Measurements from ENCODE around the gene ZBTB20.

DNA sequence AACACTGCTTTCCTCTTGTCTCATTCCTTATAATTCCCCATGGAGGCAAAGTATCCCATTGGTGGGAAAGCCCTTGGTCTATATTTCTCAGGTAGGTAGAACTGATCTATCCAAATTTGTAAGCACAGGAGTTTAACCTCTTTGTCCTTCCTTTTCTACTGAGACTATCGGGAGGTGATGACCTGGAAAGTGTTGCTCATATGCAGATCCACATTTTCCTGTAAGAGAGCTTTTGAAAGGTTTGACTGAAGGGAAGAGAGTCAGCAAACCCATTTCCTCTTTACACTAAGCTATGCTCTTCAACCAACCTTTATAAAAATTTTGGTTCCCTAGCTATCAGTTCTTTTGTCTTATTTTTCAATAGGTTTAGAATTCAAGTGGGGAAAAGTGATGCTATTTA is 652.6 kb downstream of the ZBTB20 start:
- TF ChIP-seq, protein P1, sequence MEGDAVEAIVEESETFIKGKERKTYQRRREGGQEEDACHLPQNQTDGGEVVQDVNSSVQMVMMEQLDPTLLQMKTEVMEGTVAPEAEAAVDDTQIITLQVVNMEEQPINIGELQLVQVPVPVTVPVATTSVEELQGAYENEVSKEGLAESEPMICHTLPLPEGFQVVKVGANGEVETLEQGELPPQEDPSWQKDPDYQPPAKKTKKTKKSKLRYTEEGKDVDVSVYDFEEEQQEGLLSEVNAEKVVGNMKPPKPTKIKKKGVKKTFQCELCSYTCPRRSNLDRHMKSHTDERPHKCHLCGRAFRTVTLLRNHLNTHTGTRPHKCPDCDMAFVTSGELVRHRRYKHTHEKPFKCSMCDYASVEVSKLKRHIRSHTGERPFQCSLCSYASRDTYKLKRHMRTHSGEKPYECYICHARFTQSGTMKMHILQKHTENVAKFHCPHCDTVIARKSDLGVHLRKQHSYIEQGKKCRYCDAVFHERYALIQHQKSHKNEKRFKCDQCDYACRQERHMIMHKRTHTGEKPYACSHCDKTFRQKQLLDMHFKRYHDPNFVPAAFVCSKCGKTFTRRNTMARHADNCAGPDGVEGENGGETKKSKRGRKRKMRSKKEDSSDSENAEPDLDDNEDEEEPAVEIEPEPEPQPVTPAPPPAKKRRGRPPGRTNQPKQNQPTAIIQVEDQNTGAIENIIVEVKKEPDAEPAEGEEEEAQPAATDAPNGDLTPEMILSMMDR (conservative IDR thresholded peaks at IDR 0.05; ENCODE audit: low read depth, low read length): no peak
- TF ChIP-seq SMC3 (IDR thresholded peaks at IDR 0.05; ENCODE audit: low read depth, low read length): no peak
- TF ChIP-seq, protein P2, sequence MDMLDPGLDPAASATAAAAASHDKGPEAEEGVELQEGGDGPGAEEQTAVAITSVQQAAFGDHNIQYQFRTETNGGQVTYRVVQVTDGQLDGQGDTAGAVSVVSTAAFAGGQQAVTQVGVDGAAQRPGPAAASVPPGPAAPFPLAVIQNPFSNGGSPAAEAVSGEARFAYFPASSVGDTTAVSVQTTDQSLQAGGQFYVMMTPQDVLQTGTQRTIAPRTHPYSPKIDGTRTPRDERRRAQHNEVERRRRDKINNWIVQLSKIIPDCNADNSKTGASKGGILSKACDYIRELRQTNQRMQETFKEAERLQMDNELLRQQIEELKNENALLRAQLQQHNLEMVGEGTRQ (IDR thresholded peaks at IDR 0.05; ENCODE audit: low read depth, low read length): no peak

Data from IMR-90 (cell line).